GM21515 (cell line): Measurements from ENCODE around the gene TECTA.

ENCODE experiments used
- ATAC-seq: cut with Tn5 transposase; IDR thresholded peaks from one replicate; pipeline ENCODE4 v1.9.1; 2021; ENCODE audit not compliant: unreplicated experiment

The TECTA gene

GRCh38 chr11:121100943-121101342 lies at the start of gene TECTA:
Gene TECTA (plus strand): TSS chr11:121101243. CDS start chr11:121102666, 1,423 bp downstream.
- no peak for ATAC-seq

GRCh38 chr11:121053244-121053643 lies 47.8 kb upstream of the TECTA start:
- no peak for ATAC-seq

GRCh38 chr11:121054266-121054665 lies 46.8 kb upstream of the TECTA start:
- ATAC-seq: no peak

DNA sequence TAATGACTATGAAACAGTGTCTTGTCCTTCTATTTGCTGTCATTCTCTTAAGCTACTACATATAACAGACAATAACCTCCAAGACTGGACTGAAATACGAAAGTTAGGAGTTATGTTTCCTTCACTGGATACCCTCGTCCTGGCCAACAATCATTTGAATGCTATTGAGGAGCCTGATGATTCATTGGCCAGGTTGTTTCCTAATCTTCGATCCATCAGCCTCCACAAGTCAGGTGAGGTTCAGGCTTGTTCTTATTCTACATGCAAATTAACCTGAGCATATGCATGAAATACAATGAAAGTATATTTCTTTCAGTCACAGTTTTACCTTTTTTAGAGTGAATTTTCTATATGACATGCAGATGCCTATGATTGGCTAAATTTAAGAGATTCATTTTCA lies 46.0 kb upstream of the TECTA start:
- ATAC-seq: no peak

- ATAC-seq: no peak
Observed at GRCh38 chr11:121057922-121058321, 43.1 kb upstream of the TECTA start.

DNA sequence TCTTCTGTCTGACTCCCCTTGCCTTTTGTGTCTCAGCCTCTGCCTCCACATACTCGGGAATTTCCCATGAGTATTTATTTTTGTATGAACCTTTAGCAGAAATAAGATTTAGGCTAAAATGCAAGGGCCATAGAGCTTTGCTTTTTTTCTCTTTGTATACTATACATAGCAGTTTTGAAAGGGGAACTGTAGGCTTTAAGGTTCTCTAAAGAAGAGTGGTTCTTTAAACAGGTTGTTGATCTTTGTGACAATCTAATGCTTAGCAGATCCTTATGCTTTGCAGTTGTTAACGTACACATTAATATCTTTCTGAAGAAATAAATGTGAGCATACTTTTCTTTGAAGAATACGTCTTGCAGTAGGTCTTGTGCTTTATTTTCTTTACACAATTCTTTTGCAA lies 42.1 kb upstream of the TECTA start:
- ATAC-seq: no peak

- ATAC-seq: peak; percentile 97
Observed at GRCh38 chr11:121059605-121060004, 41.4 kb upstream of the TECTA start.

GRCh38 chr11:121063728-121064127 lies 37.3 kb upstream of the TECTA start:
- ATAC-seq: no peak

DNA sequence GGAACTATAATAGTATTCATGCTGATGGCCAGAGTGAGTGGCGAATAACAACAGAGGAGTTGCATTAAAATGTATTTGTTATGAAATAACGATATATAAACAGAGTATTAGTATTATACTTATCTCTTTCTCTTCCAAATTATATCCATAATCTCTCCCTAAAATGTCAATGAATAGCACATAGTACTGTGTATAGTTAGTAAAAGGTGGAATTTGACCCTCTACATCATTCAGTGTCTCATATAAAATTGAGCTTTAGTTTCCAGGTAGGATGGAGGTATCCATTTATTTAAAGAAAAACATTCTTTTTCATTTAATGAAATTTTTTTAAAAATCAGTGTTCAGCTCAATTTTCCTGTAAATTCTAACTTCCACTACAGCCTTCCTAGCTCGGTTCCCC lies 34.4 kb upstream of the TECTA start:
- ATAC-seq: no peak

DNA sequence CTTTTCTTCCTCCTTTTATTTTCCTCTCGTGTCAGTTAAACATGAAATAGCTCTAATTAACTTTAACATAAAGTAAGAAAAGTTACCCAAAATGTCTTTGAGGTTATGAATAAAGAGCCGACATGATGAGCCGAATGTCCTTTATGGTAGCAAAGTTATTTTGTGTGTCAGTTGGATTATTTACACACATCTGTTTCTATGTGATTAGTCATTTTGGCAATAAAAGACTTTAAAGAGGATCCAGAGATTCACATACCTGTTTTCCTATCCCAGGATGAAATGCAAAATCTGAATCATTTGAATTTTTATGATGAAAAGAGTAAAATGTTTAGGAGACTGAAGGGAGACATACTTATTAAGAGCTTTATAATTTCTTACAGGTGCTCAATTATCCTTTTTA lies 34.0 kb upstream of the TECTA start:
- ATAC-seq: no peak

DNA sequence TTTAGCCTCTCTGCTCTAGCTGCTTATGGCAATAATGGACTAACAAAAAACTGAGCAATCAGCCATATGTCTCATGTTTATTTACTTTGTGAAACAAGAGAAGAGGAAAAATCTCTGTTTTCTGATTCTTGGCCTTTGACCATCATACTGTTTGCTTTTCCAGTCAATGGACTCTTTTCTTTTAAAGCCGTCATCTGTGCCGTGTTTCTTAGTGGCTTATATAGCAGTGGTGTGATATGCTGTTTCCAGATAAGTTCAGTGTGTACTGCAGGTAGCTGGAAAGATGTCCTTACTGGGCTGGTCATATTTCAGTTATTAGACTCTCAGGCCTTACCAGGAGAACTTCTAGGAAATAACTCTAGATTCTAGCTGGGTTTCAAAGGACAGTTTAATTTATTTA lies 33.6 kb upstream of the TECTA start:
- ATAC-seq: no peak

DNA sequence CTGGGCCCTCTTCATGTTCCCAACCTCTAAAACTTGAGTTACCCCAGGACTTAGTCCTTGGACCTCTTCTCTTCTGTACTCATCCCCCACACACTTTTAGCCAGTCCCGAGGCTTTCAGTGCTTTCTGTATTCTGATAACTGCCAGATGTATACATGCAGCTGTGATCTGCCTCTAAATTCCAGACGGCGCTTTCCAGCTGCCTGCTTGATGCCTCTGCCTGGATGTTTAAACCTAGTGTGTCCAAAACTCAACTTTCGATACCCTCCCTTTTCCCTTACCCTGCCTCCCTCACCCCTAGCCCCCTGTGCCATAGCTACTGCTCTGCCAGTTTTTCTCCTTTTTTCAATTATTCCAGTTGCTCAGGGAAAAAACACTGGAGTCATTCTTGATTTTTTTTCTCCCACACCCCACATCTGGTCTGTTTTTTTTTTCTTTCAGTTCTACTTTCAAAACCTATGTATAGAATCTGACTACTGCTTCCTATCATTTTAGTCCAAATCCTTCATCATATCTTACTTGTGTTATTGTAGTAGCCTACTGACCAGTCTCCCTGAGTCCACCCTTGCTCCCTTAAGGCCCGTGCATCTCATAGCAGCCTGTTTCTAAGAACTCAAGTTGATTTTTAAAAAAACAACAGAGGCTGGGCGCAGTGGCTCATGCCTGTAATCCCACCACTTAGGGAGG lies 32.9 kb upstream of the TECTA start:
- no peak for ATAC-seq

DNA sequence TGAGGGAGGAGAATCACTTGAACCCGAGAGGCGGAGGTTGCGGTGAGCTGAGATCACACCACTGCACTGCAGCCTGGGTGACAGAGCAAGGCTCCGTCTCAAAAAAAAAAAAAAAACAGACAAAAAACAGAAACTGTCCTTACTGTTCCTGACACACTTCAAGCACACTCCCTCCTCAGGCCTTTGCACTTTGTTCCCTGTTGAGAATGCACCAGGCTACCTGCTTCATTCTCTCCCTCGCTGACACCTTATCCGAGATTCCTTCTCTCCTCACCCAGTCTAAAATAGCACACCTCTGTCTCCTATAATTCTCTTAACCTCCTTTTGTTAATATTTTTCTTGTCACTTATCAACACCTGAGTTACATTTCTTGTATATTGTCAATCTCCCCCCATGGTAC lies 32.3 kb upstream of the TECTA start:
- ATAC-seq: no peak

GRCh38 chr11:121070951-121071845 lies 29.8 kb upstream of the TECTA start:
- no peak for ATAC-seq

- ATAC-seq: no peak
Observed at GRCh38 chr11:121071846-121072450, 29.1 kb upstream of the TECTA start.

DNA sequence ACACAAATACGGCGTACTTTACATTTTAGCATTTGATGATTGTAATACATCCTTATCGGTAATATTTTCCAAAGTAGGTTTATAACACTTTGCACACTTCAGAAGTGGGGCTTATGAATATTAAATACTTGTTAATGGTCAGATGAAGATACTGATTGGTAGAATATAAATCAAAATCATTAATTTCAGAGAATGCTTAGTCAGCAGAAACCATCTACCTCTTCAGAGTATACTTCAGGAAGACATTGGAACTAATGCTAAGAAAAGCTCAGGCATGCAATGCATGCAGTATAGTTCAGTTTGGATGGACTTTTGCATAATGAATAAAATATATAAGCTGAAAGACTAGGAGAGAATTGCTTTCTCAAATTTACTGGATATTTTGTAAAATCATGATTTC lies 19.7 kb upstream of the TECTA start:
- no peak for ATAC-seq

GRCh38 chr11:121082219-121082618 lies 18.8 kb upstream of the TECTA start:
- ATAC-seq: no peak

- no peak for ATAC-seq
Observed at GRCh38 chr11:121082670-121083069, 18.4 kb upstream of the TECTA start.

GRCh38 chr11:121086866-121087265 lies 14.2 kb upstream of the TECTA start:
- no peak for ATAC-seq

- ATAC-seq: no peak
Observed at GRCh38 chr11:121089566-121089965, 11.5 kb upstream of the TECTA start.

DNA sequence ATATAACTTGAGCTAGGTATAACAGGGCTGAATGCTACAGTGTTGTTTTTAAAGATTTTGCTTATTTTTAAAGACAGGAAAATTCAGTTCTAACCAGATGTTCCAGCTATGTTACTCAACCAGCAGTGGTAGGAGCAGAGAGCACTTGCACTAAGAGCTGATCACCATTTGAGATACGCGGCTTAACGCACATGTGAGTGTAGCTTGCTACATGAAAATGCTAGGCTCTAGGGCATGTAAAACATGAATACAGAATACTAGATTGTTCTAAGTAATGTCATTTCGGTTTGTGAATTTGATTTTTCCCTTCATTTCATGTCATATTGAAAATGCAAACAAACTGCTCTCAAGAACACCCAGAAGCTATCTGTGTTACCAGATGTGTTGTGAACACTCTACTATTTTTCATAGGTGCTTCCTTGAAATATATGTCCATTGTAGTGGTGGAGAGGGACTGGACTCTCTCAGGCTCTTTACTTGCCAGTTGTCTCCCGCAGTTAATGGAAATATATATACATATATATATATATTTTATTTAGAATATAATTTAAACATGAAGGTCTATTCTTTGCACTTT lies 10.8 kb upstream of the TECTA start:
- no peak for ATAC-seq
